HG03439 (cell line): ENCODE results near the gene GPR39.

Experiments used
- ATAC-seq: cut with Tn5 transposase; IDR thresholded peaks from one replicate; pipeline ENCODE4 v1.9.1; 2021; ENCODE audit warnings: mild to moderate bottlenecking, moderate library complexity; ENCODE audit not compliant: unreplicated experiment

The GPR39 gene

GRCh38 chr2:132633635-132634034, 217.0 kb downstream of the GPR39 start:
- no peak for ATAC-seq

DNA sequence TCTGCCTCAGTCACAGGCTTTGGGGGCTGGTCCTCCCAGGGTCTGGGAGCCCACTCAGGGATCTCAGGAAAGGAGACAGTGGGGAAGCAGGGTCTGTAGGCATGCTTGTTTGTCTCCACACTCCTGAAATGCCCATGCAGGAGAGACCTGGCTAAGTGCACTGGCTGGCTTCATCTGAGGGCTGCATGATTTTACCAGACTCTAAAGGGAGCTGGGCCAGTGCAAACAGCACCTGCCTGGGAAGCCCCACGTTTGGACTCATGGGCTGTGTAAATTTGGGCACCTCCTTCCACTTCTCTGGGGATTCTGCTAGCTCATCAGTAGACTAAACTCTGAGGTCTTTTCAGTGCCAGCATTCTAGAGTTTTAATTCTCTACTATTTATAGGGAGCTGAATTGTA, 219.7 kb downstream of the GPR39 start:
- no peak for ATAC-seq

GRCh38 chr2:132638313-132639040, 221.9 kb downstream of the GPR39 start:
- ATAC-seq: no peak

DNA sequence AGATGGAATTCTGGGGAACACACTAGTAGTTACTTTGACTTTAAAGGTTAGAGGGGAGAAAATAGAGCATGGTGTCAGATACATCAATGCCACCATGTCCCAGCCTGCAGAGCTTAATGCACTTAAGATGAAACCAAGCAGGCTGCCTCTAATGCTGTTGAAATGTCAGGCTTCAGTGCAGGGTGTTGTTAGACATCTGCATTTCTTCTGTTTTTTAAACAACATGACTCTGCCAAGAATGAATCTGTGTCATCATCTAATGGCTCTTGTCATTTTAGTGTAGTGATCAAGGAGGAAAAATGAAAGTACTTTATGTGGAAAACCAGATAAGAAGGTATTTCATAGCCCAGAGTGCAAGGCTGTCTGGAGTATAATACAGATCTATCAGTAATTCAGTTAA, 223.5 kb downstream of the GPR39 start:
- ATAC-seq: no peak

DNA sequence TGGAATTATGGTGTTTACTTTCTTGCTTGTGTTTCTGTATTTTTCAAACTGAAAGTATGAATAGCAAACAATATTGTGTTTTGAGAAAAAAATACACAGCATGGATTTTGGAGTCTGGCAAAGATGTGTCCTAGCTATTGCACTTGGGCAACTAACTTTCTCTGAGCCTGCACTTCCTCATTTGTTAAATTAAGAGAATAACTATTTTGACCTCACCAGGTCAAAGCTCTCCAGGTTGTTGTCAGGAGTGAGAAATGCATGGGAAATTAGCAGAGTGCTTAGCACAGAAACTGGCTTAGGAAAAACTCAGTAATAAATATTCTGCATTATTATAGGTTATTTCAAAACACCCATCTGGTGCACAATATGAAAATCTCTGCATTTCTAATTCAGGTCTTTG, 225.2 kb downstream of the GPR39 start:
- no peak for ATAC-seq

- ATAC-seq: no peak
Measured at GRCh38 chr2:132642415-132642814, 225.8 kb downstream of the GPR39 start.

DNA sequence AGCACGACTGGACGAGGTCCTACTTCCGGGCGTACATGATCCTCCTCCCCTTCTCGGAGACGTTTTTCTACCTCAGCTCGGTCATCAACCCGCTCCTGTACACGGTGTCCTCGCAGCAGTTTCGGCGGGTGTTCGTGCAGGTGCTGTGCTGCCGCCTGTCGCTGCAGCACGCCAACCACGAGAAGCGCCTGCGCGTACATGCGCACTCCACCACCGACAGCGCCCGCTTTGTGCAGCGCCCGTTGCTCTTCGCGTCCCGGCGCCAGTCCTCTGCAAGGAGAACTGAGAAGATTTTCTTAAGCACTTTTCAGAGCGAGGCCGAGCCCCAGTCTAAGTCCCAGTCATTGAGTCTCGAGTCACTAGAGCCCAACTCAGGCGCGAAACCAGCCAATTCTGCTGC, 228.6 kb downstream of the GPR39 start:
- ATAC-seq: no peak

- ATAC-seq: no peak
Measured at GRCh38 chr2:132645722-132646539, 229.3 kb downstream of the GPR39 start.

DNA sequence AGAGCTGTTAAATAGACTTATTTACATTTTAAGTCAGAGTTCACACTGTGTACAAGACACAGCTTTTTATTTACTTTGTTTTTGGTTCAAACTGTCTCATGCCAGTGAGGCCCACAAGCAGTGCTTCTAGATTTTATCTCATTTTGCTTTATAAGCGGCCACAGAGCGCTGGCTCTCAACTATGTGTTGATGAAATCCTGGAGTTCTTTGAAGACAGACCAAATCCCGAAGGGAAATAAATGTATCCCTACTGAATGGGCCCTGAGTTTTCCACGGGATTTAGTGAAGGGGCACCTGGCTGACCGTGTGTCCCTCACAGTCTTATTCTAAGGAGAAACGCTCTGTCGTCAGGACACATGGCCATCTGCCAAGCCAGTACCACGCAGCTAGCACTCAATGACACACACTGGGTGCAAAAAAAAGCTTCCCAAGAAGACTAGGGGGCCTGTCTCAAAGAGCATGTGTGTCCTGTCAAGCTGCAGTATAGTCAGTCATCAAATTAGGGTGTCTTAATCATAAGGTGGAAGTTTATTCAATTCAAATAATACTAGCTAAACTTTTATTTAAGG, 230.0 kb downstream of the GPR39 start:
- ATAC-seq: no peak

- no peak for ATAC-seq
Measured at GRCh38 chr2:132651115-132652045, 234.8 kb downstream of the GPR39 start.

GRCh38 chr2:132652474-132652873, 235.9 kb downstream of the GPR39 start:
- no peak for ATAC-seq

DNA sequence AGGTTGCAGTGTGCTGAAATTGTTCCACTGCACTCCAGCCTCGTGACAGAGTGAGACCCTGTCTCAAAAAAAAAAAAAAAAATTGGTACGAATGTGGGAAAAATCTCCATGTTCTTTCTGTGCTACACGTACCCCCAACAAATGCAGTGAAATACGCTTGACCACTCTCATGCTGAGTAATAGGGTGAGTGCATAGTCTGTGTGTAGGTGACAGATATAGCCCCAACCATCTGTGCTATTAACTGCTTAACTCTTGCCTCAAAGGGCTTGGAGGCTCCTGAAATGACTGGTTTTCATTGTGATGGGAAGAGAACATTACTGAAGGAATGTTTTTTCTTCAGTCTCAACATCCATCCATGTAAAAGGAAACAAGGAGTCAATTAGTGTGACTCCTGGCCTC, 237.7 kb downstream of the GPR39 start:
- ATAC-seq: no peak

GRCh38 chr2:132654968-132655367, 238.4 kb downstream of the GPR39 start:
- ATAC-seq: no peak

- no peak for ATAC-seq
Measured at GRCh38 chr2:132656266-132656975, 239.8 kb downstream of the GPR39 start.

GRCh38 chr2:132659331-132659730, 242.7 kb downstream of the GPR39 start:
- ATAC-seq: no peak

DNA sequence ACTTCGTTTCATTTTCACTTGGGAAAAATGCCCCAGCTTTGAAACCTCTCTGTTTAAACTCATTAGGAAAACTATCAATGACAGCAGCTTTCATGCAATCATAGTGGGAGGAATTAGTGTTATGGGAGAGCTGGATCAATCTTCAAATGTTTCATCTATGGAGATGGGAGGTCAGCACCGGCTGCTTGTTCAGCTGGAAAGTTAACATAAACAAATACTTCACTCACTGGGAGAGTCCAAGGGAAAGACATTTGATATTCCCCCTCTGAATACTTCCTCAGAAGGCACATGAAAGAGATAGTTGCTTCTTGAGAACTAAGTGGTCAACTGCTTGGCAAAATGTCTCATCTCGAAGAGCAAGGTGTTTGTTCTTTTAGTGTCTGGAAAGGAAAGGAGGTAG, 246.1 kb downstream of the GPR39 start:
- ATAC-seq: no peak

DNA sequence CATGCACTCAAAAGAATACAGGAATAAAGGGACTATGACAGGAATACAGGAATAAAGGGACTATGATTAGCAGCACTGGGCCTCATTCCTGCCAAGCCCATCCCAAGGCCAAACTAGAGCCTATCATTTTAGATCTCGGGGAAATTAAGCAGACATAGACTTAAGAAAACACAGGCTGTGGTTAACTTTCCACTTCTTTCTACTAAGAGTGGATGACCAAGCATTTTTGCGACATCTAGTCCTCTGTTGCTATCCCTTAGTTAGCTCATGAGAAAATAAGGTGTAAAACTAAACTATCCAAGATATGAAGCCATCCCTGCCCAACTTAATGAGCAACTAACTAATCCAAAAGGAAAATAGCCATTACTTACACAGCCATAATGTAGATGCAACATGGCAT, 247.5 kb downstream of the GPR39 start:
- no peak for ATAC-seq

DNA sequence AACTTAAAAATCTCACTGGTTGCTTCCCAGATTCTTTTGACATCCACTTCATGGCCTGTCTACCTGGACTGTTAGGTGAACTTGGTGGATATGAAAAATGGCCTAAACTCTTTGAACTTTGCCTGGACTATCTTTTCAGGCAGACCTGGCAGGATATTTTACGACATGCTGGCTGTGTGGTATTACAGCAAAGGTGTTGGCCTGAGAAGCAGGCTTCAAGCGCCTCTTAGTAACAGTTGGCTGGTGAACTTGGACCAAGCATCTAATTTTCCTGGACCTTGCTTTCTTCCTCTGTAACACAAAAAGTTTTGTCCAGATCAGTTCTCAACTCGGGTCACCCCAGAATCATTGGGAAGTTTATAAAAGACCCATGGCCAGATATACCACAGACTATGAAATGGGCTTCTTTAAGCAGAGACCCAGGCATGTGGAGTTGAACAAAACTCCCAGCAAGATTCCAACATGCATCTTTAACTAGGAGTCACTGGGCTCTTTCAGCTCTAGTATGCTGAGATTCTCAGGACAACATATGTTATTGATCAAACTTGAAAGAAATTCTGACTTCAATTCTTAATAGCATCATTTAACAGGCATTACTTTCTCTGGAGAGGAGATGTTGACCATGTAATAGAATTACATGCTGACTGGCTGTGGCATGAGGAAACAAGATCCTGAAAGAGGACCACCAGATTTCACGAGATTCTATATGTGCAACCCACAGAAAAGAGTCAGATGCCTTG, 249.0 kb downstream of the GPR39 start:
- ATAC-seq: no peak

DNA sequence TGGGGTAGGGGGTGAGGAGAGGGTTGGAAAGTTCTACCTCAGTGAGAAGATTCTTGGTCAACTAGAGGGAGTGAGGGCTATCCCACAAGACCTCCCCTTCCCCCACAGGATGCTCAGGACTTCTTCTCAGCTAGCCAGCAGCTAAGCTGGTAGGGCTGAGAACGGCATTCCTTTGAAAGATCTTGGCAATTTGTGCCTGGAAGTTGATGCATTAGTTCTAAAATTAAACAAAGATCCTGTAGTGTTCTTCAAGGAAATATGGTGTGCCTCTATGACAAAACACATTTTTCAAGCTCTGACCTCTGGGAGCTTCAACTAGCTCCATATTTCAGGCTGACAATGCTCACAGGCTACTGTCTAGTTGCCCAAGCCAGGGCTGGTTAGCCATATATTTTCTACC, 251.1 kb downstream of the GPR39 start:
- ATAC-seq: no peak
